IMR-90 (cell line): ENCODE data around the gene JAGN1. TPM values are rescaled to one million over a fixed set of nuclear protein-coding genes. Genes with fewer than 3 reads are reported as not detected.

Experiments used
- ATAC-seq: fragments of 200-7000 bp; cut with Tn5 transposase; 2 replicates; pipeline ENCODE4 v1.9.1; 2020; ENCODE audit warnings: low read depth, mild to moderate bottlenecking, moderate library complexity
- BruUV-seq: library from RNA; stranded (reverse); fragments of 400-500 nt; replicated peaks from 2 replicates; lab custom pipeline; 2021; lab: Mats Ljungman, UMichigan
- CTCF ChIA-PET: fragments of 300-600 bp; formaldehyde crosslinking; extraction: SDS; loops from one replicate; lab custom pipeline; 2021; ENCODE audit warnings: antibody characterized with exemption; lab: Yijun Ruan, JAX
- POLR2A ChIA-PET: fragments of 300-600 bp; sonication (Branson Sonifier 250); formaldehyde crosslinking; loops from one replicate; lab custom pipeline; 2022; ENCODE audit warnings: antibody characterized with exemption; ENCODE audit not compliant: unreplicated experiment; lab: Charles Lee
- DNase-seq: peaks from one replicate; pipeline ENCODE4 v3.0.0; 2013
- H2AFZ ChIP-seq: replicated peaks from 2 replicates; pipeline ENCODE3; 2013; ENCODE audit warnings: low read length, mild to moderate bottlenecking; ENCODE audit not compliant: poor library complexity
- H2AK5ac ChIP-seq: 2 replicates; pipeline ENCODE4 v1.6.1; 2013; ENCODE audit warnings: low read depth, low read length, inconsistent platforms
- H2AK9ac ChIP-seq: replicated peaks from 2 replicates; pipeline ENCODE3; 2013; ENCODE audit warnings: mild to moderate bottlenecking, low read depth, low read length, moderate library complexity; ENCODE audit not compliant: poor library complexity
- H2BK120ac ChIP-seq: 2 replicates; pipeline ENCODE4 v1.6.1; 2013; ENCODE audit warnings: low read depth, low read length, inconsistent platforms
- H2BK15ac ChIP-seq: 3 replicates; pipeline ENCODE4 v1.6.1; 2013; ENCODE audit warnings: low read depth, low read length, inconsistent platforms
- H2BK20ac ChIP-seq: 2 replicates; pipeline ENCODE4 v1.6.1; 2013; ENCODE audit warnings: low read depth, mild to moderate bottlenecking, inconsistent platforms, low read length, moderate library complexity
- H2BK5ac ChIP-seq: 2 replicates; pipeline ENCODE4 v1.6.1; 2013; ENCODE audit warnings: mild to moderate bottlenecking, low read depth, low read length, inconsistent platforms; ENCODE audit not compliant: poor library complexity, severe bottlenecking
- H3K14ac ChIP-seq: replicated peaks from 2 replicates; pipeline ENCODE4 v1.6.1; 2013; ENCODE audit warnings: low read depth, low read length, inconsistent platforms
- H3K18ac ChIP-seq: 2 replicates; pipeline ENCODE4 v1.6.1; 2013; ENCODE audit warnings: low read depth, low read length, control low read depth
- H3K23ac ChIP-seq: 2 replicates; pipeline ENCODE4 v1.6.1; 2013; ENCODE audit warnings: low read depth, low read length, inconsistent platforms
- H3K27ac ChIP-seq: 2 replicates; pipeline ENCODE4 v1.5.1; 2013; ENCODE audit warnings: mild to moderate bottlenecking, control low read depth, low read length; ENCODE audit not compliant: insufficient read depth
- H3K27me3 ChIP-seq: 2 replicates; pipeline ENCODE4 v1.6.1; 2013; ENCODE audit warnings: low read length; ENCODE audit not compliant: control insufficient read depth, insufficient read depth
- H3K36me3 ChIP-seq: 2 replicates; pipeline ENCODE4 v1.6.1; 2013; ENCODE audit warnings: low read length, mixed read lengths; ENCODE audit not compliant: control insufficient read depth, insufficient read depth
- H3K4ac ChIP-seq: 2 replicates; pipeline ENCODE4 v1.6.1; 2013; ENCODE audit warnings: low read depth, low read length, inconsistent platforms
- H3K4me1 ChIP-seq: 2 replicates; pipeline ENCODE4 v1.6.1; 2013; ENCODE audit warnings: low read length, mixed read lengths; ENCODE audit not compliant: control insufficient read depth, insufficient read depth
- H3K4me2 ChIP-seq: 2 replicates; pipeline ENCODE4 v1.6.1; 2013; ENCODE audit warnings: low read depth, mild to moderate bottlenecking, control low read depth, low read length, moderate library complexity
- H3K4me3 ChIP-seq: 2 replicates; pipeline ENCODE4 v1.5.1; 2013; ENCODE audit warnings: low read depth, mild to moderate bottlenecking, control low read depth, low read length, moderate library complexity; ENCODE audit not compliant: insufficient read depth
- H3K56ac ChIP-seq: 2 replicates; pipeline ENCODE4 v1.6.1; 2013; ENCODE audit warnings: low read length, inconsistent platforms; ENCODE audit not compliant: insufficient read depth; ENCODE audit errors: extremely low read depth
- H3K79me1 ChIP-seq, 2 experiments: 2 replicates each; pipeline ENCODE4 v1.6.1; 2013; ENCODE audit warnings: low read length in 2 of 2, inconsistent platforms in 1 of 2, low read depth in 1 of 2
- H3K9ac ChIP-seq: 2 replicates; pipeline ENCODE4 v1.6.1; 2013; ENCODE audit warnings: low read depth, low read length, control low read depth
- H3K9me1 ChIP-seq: 2 replicates; pipeline ENCODE4 v1.6.1; 2013; ENCODE audit warnings: low read length, inconsistent platforms; ENCODE audit not compliant: insufficient read depth
- H3K9me3 ChIP-seq: 2 replicates; pipeline ENCODE4 v1.6.1; 2013; ENCODE audit warnings: low read length; ENCODE audit not compliant: control insufficient read depth, insufficient read depth
- H4K20me1 ChIP-seq: 2 replicates; pipeline ENCODE4 v1.6.1; 2013; ENCODE audit warnings: low read length, inconsistent platforms; ENCODE audit not compliant: insufficient read depth
- H4K5ac ChIP-seq: 2 replicates; pipeline ENCODE4 v1.6.1; 2013; ENCODE audit warnings: mild to moderate bottlenecking, low read depth, low read length, control low read depth
- H4K8ac ChIP-seq, 2 experiments: 2 replicates each; pipeline ENCODE4 v1.6.1; 2013; ENCODE audit warnings: low read depth in 2 of 2, low read length in 2 of 2, control low read depth in 1 of 2, inconsistent platforms in 1 of 2
- H4K91ac ChIP-seq: 2 replicates; pipeline ENCODE4 v1.6.1; 2013; ENCODE audit warnings: low read depth, low read length, inconsistent platforms; ENCODE audit not compliant: insufficient read depth
- BHLHE40 ChIP-seq: fragments of 150-350 bp; IDR thresholded peaks from 2 replicates; pipeline ENCODE4 v1.6.1; 2016; ENCODE audit warnings: mild to moderate bottlenecking, low read depth, low read length
- CEBPB ChIP-seq: IDR thresholded peaks from 2 replicates; pipeline ENCODE4 v1.6.1; 2012; ENCODE audit warnings: low read depth, low read length, improper control_type of control experiment
- FOS ChIP-seq: fragments of 150-350 bp; IDR thresholded peaks from 2 replicates; pipeline ENCODE4 v1.6.1; 2016; ENCODE audit warnings: low read depth, low read length
- MXI1 ChIP-seq: IDR thresholded peaks from 2 replicates; pipeline ENCODE4 v1.6.1; 2012; ENCODE audit warnings: low read depth, mild to moderate bottlenecking, low read length, moderate library complexity, borderline replicate concordance
- POLR2A ChIP-seq: IDR thresholded peaks from 2 replicates; pipeline ENCODE4 v1.6.1; 2012; ENCODE audit warnings: mild to moderate bottlenecking, low read depth, low read length
- RCOR1 ChIP-seq: IDR thresholded peaks from 2 replicates; pipeline ENCODE4 v1.6.1; 2012; ENCODE audit warnings: mild to moderate bottlenecking, low read length, improper control_type of control experiment; ENCODE audit not compliant: insufficient replicate concordance
- WGBS, 2 experiments: methylation state at CpG; one replicate each; pipeline versions ENCODE4 v1.1.5 to v1.1.7; 2013; ENCODE audit warnings: missing lambda C conversion rate in 2 of 2; ENCODE audit not compliant: insufficient read length in 1 of 2; ENCODE audit errors: extremely low coverage in 2 of 2; 5-methylcytosine and 5-hydroxymethylcytosine counted together
- dilution Hi-C: fragments of 300-500 bp; cut with HindIII; formaldehyde crosslinking; loops from one replicate; pipeline ENCODE4 v1.14.3; 2018; ENCODE audit warnings: low sequenced_read_pairs; ENCODE audit not compliant: unreplicated experiment
- in situ Hi-C: fragments of 300-500 bp; cut with MboI; formaldehyde crosslinking; loops from 3 replicates; pipeline ENCODE4 v1.14.3; 2019; ENCODE audit warnings: low sequenced_read_pairs, inconsistent platforms, mixed read lengths
- intact Hi-C: fragments of 100-400 bp; cut with micrococcal nuclease; formaldehyde crosslinking; loops from 2 replicates; pipeline ENCODE4 v1.10.0; 2022
- polyA plus RNA-seq, 3 experiments: library from polyadenylated mRNA; depleted of rRNA; stranded (reverse); fragments of >200 nt; gene quantifications; 2 replicates each; pipeline ENCODE4 v1.2.3, GENCODE V29; 2012; ENCODE audit warnings: low replicate concordance in 1 of 3
- total RNA-seq: library from RNA; depleted of rRNA; stranded (reverse); fragments of >200 nt; gene quantifications from 2 replicates; pipeline ENCODE4 v1.2.3, GENCODE V29; 2012
- TF ChIP-seq, protein P1 (sequence below): fragments of 150-350 bp; IDR thresholded peaks from 2 replicates; pipeline ENCODE4 v1.6.1; 2016; ENCODE audit warnings: low read depth, mild to moderate bottlenecking, low read length, moderate library complexity, borderline replicate concordance
- TF ChIP-seq, protein P2 (sequence below): fragments of 150-350 bp; IDR thresholded peaks from 2 replicates; pipeline ENCODE4 v1.6.1; 2017; ENCODE audit warnings: mild to moderate bottlenecking, antibody characterized with exemption, low read length, low read depth
- TF ChIP-seq, protein P3 (sequence below): conservative IDR thresholded peaks from 2 replicates; pipeline ENCODE4 v1.5.1; 2012; ENCODE audit warnings: mild to moderate bottlenecking, low read depth, low read length, improper control_type of control experiment

Gene JAGN1
- total and polyA plus RNA-seq, 2 of the 4 experiments (the other 2 are of a cell fraction), result 32.7 to 39.3 TPM

DNA sequence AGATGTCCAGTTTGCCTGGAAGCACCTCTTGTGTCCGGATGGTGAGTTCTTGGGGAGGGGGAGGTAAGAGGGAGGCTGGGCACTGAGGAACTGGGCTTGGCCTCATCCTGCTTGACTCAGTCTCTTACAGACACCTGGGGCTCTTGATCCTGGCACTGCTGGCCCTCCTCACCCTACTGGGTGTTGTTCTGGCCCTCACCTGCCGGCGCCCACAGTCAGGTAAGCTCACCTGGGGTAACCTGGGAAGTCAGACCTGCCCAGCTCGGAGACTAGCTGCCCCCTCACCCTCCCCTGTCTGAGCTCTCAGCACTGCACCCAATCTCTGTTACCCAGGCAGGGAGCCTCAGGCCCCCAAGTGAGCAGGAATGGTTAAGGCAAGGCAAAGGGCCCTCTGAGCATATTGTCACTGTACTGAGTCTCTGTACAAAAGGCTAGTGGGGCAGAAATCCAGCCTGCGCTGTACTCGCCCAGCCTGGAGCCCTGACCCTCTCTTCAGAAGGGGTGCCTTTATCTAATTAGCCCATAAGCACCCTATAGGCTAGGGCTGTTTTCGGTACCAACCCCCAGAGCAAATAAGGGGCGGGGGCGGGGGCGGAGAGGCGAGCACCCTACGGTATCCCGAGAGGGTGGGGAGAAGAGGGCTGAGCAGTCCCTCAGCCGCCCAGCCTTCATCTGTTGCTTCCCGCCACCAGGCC lies 24.3 kb downstream of the JAGN1 start (continued):
- TF ChIP-seq BHLHE40 (no peak), CEBPB (no peak)

DNA sequence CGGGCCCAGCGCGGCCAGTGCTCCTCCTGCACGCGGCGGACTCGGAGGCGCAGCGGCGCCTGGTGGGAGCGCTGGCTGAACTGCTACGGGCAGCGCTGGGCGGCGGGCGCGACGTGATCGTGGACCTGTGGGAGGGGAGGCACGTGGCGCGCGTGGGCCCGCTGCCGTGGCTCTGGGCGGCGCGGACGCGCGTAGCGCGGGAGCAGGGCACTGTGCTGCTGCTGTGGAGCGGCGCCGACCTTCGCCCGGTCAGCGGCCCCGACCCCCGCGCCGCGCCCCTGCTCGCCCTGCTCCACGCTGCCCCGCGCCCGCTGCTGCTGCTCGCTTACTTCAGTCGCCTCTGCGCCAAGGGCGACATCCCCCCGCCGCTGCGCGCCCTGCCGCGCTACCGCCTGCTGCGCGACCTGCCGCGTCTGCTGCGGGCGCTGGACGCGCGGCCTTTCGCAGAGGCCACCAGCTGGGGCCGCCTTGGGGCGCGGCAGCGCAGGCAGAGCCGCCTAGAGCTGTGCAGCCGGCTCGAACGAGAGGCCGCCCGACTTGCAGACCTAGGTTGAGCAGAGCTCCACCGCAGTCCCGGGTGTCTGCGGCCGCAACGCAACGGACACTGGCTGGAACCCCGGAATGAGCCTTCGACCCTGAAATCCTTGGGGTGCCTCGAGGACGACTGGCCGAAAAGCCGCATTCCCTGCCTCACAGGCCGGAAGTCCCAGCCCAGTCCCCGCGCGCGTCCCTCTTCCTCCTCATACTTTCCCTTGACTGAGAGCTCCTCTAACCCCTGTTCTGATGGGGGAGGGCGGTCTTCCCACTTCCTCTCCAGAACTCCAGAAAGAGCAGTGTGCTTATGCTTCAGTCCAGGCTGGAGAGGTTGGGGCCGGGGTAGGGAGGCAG lies 25.1 kb downstream of the JAGN1 start:
- in situ Hi-C loops (no loop called here), intact Hi-C loops (loop anchor here (2.0 to 5.0 kb wide), 2 partner anchors 67 to 198 kb away; no protein-coding TSS in a partner anchor), dilution Hi-C loops (no loop called here)
- H2AFZ ChIP-seq, result peak overlapping the region; percentile 99
- H2AK9ac ChIP-seq, result peak overlapping the region; percentile 93
- peak overlapping the region; percentile 56 for H4K91ac ChIP-seq
- H3K18ac ChIP-seq, result peak overlapping the region; percentile 82
- peak overlapping the region; percentile 66; the same call in 1 of the 2 replicates for H2AK5ac ChIP-seq
- DNase-seq (peak; percentile 52), ATAC-seq (peak; percentile 62)
- peaks cover 7 to 38% of the 10 kb centered on the region in 2 experiments; a peak in 3 of 4 replicates for H3K79me1 ChIP-seq
- H3K23ac ChIP-seq, result peak overlapping the region; percentile 96
- H2BK120ac ChIP-seq, result peak overlapping the region; percentile 93
- H4K20me1 ChIP-seq, result no peaks in the 10 kb centered on the region
- no peaks in the 10 kb centered on the region for H3K9me3 ChIP-seq
- H3K9me1 ChIP-seq, result peaks cover 11% of the 10 kb centered on the region
- H3K4me1 ChIP-seq, result peaks cover 32% of the 10 kb centered on the region
- H4K8ac ChIP-seq, result peak overlapping the region; percentile 73 to 98
- peaks cover 2% of the 10 kb centered on the region; the same call in 1 of the 2 replicates for H3K36me3 ChIP-seq
- peak overlapping the region; percentile 70; the same call in 2 of the 3 replicates for H2BK15ac ChIP-seq
- H3K56ac ChIP-seq, result peak overlapping the region; percentile 32; the same call in 1 of the 2 replicates
- peak overlapping the region; percentile 46 for H3K4me3 ChIP-seq
- peak overlapping the region; percentile 95 for H3K14ac ChIP-seq
- BruUV-seq, result no TSS peak
- H3K4ac ChIP-seq, result peak overlapping the region; percentile 96
- WGBS, 2 experiments, result 1% methylated on average over 66 of the region's 99 CpGs; no CpG with 5 or more reads in 1 of the 2 experiments
- ChIA-PET POLR2A (interaction anchor here (0.5 to 0.6 kb wide), 2 partner anchors 17 to 25 kb away, joined by 3 to 10 read pairs; partner anchors contain the start of gene JAGN1), CTCF (interaction anchor here (1.0 kb wide), 2 partner anchors 18 to 200 kb away, joined by 3 read pairs; partner anchors contain the start of gene CRELD1)
- peak overlapping the region; percentile 94 for H4K5ac ChIP-seq
- peak overlapping the region; percentile 90 for H3K4me2 ChIP-seq
- H3K27me3 ChIP-seq, result no peaks in the 10 kb centered on the region
- peak overlapping the region; percentile 60; the same call in 1 of the 2 replicates for H2BK20ac ChIP-seq
- H2BK5ac ChIP-seq, result peak overlapping the region; percentile 84
- peak overlapping the region; percentile 79 for H3K9ac ChIP-seq
- H3K27ac ChIP-seq, result peak overlapping the region; percentile 89
- TF ChIP-seq RCOR1, result no peak
- no peak for TF ChIP-seq MXI1
- TF ChIP-seq, protein P1, sequence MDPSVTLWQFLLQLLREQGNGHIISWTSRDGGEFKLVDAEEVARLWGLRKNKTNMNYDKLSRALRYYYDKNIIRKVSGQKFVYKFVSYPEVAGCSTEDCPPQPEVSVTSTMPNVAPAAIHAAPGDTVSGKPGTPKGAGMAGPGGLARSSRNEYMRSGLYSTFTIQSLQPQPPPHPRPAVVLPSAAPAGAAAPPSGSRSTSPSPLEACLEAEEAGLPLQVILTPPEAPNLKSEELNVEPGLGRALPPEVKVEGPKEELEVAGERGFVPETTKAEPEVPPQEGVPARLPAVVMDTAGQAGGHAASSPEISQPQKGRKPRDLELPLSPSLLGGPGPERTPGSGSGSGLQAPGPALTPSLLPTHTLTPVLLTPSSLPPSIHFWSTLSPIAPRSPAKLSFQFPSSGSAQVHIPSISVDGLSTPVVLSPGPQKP, result no peak
- TF ChIP-seq, protein P2, sequence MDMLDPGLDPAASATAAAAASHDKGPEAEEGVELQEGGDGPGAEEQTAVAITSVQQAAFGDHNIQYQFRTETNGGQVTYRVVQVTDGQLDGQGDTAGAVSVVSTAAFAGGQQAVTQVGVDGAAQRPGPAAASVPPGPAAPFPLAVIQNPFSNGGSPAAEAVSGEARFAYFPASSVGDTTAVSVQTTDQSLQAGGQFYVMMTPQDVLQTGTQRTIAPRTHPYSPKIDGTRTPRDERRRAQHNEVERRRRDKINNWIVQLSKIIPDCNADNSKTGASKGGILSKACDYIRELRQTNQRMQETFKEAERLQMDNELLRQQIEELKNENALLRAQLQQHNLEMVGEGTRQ, result peak; percentile 12; the same call in 1 of the 2 replicates
- no peak for TF ChIP-seq POLR2A
- TF ChIP-seq FOS, result no peak
- TF ChIP-seq, protein P3, sequence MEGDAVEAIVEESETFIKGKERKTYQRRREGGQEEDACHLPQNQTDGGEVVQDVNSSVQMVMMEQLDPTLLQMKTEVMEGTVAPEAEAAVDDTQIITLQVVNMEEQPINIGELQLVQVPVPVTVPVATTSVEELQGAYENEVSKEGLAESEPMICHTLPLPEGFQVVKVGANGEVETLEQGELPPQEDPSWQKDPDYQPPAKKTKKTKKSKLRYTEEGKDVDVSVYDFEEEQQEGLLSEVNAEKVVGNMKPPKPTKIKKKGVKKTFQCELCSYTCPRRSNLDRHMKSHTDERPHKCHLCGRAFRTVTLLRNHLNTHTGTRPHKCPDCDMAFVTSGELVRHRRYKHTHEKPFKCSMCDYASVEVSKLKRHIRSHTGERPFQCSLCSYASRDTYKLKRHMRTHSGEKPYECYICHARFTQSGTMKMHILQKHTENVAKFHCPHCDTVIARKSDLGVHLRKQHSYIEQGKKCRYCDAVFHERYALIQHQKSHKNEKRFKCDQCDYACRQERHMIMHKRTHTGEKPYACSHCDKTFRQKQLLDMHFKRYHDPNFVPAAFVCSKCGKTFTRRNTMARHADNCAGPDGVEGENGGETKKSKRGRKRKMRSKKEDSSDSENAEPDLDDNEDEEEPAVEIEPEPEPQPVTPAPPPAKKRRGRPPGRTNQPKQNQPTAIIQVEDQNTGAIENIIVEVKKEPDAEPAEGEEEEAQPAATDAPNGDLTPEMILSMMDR, result peak; percentile 53
